RPMI8226 (cell line): Measurements from ENCODE around the gene TTLL11.

Experiments
- DNase-seq: peaks from one replicate; pipeline ENCODE4 v3.0.0-alpha.2; 2015

Gene TTLL11

GRCh38 chr9:121865884-121866283 is 227.2 kb downstream of the TTLL11 start:
- no peak for DNase-seq

- no peak for DNase-seq
These were observed 228.0 kb downstream of the TTLL11 start for GRCh38 chr9:121865060-121865459.

GRCh38 chr9:121863955-121864354 is 229.2 kb downstream of the TTLL11 start:
- no peak for DNase-seq

DNA sequence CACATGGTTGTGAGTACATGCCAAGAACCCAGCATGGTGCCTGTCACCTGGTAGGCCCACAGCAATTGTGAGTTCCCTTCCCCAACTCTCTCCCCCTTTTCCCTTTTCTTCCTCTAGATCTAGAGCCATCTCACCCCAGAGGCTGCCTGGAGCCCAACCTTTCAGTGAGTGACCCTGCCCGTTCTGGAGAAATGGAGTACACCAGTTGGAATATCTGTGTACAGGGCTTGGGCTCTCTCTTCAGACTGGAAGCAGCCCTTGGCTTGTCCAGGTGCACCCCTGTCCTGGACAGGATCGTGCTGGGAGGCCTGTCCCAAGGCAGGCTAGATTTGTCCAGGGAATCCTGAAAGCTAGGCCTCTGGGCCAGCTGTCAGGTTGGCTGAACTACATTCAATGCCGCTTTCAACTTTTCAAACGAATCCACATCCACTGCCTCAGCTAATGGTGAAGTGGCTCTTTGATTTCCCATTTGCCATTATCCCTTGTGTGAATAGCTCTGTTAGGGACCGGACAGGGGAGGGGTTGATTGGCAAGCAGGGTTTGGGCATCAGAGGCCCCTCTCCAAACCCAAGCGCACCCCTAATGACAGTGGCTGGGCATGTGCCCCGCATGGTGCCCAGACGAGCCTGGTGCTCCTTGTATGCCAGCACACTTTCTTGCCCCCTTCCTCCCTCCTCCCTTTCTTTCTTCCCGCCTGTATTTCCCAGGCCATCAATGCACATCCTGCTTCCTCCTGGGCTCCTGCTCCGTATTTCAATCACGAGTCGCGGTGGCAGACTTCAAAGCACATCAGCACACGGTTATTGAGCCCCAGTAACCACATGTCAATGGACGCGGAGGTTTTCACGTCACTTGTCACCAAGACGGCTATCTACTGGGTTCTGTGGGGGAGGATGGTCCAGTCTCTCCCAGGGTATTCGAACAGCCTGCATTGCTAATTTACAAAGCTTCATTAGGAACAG is 230.5 kb downstream of the TTLL11 start:
- DNase-seq, result no peak

DNA sequence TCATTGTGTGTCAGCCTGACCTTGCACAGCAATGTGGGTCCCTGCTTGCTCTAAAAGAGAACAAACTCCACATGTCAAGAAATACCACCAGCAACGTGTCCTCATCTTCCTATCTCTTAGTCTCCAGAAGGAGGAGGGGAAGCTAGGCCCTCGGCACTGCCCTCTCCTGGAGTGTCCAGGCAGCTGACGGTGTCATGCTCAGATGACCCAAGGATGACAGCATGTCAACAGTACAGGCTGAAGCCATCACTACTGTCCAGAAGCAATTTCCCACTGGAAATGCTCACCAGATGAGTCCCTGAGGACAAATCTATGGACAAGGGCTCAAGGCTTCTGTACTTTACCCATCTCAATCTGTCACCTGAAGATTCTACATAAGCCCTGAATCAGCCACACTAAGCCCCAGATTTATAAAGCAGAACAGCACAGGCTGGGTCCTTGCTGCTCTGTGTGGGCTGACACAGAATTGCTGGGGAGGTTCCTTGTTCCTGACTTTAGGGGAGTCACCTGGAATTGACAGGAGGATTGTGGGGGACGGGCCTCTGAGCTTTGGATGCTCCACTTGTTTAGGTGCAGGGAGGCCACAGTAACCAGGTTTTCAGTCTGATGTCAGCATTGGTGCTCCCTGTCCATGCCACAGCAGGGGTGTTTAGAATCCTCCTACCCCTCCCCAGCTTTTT is 231.5 kb downstream of the TTLL11 start:
- peak; percentile 37 for DNase-seq

DNA sequence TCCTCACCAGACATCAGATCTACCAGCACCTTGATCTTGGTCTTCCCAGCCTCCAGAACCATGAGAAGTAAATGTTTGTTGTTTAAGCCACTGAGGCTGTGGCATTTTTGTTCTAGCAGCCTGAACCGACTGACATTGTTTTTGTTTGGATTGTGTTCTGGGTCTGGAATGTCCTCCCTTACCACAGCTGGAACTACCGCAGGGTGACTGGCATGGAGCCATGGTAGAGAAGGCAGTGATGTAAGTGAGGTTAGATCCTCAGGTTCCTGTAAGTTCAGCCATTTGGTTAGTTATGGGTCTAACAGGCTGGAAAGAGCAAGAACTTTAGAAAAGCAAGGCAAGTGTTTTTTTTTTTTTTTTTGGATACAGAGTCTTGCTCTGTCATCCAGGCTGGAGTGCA is 232.4 kb downstream of the TTLL11 start:
- no peak for DNase-seq

GRCh38 chr9:121860213-121860612 is 232.9 kb downstream of the TTLL11 start:
- no peak for DNase-seq

DNA sequence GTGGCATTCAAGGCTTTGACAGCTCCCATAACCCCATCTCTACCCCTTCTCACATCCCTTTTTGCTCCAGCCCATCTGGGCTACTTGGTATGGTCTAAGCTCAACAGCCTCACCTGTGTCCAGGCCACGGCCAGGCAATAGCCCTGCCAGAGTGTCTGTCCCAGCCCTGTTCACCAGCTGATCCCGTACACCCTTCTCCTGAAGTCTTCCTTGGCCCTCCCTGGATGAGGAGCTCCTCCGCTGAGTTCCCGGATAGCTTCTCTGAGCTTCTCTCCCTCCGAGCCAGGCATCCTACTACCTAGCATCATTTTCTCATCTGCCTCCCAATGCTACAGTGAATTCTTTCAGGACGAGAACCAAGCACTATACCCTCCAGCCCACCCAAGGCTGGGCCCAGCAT is 233.5 kb downstream of the TTLL11 start:
- DNase-seq, result no peak

DNA sequence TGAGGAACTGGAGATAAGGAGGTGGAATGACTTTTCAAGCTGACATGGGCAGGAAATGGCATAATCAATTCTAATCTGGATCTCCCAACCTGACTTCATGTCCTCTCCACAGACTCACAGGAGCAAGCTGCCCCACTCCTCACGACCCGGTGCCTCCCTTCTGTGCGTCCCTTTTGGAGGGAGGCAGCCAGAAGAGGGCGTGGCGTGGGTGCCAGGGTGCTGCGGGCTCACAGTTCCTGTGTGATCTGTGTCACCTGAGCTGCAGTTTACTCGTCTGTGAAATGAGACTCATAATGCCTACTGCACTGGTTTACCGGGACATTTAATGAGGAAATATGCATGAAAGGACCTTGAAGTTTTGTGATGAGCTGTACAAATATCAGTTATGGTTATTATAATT is 234.3 kb downstream of the TTLL11 start:
- DNase-seq, result no peak

DNA sequence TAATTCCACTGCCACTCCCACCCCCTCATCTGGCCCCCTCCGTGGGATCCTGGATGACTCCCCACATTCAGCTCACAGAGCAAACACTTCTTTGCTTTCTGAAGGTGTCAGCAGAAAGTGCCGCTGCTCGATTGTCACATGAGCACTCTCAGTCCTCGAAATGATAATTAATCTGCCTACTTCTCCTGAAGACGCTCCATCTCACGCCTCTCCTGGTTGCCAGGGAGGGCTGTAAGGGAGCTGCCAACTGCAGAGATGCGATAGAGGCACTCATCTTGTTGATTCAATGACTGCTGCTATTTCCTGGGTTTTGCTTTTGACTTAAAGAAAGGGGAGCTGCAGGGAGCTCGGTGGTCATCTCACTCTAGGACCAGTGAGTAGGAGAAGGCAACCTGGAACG is 235.2 kb downstream of the TTLL11 start:
- no peak for DNase-seq

DNA sequence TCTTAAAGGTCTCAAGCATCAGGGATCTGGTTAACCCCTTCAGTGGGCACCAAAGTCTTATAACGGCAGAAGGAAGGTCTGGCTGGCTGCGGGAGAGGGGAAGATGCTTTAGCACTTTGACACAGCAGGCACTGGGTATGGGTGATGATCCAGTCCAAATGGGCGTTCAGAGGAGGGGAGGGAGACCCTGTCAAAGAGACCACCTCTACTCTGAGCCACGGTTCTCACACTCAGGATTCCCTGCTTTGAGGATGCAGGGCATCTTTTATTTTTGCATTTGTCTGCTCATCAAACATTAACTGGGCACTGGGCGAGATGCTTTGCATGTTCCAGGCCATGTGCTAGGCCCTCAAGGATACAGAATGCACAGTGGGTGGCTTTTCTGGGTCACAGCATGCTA is 237.6 kb downstream of the TTLL11 start:
- DNase-seq, result no peak

DNA sequence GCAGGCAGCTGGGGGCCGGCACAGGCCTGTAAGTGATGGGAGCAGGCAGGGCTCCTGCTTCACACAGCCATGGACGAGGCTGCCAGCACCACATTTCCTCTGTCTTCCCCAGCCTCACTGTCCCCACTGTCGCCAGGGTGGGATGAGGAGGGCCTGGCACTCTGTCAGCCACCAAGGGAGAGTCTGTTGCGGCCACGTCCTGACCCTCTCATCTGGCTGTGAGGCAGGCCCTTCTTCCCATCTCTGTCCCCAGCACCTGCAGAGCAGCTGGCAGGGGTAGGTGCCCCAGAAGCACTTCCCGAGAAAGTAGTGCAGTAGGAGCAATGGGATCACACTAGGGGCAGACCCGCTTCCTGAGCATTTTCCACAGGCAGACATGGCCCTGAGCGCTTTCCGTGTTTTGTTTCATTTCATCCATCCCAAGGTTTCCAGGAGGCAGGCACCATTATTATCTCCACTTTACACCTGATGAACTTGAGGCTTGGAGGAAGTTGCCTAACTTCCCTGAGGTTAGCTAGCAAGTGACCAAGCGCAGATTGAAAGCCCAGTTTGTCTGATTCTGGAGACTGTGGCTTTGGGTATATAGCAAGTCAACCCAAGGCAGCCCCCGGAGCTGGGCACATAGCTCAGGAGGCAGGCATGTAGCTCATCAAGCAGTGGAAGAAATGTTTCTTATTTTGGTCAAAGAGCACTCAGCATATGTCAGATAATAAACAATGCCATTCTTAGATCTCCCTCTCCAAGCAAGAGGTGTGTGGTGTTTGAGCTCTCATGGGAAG is 239.3 kb downstream of the TTLL11 start:
- no peak for DNase-seq

GRCh38 chr9:121852651-121853616 is 240.2 kb downstream of the TTLL11 start:
- DNase-seq, result no peak

GRCh38 chr9:121852241-121852640 is 240.9 kb downstream of the TTLL11 start:
- DNase-seq, result no peak

DNA sequence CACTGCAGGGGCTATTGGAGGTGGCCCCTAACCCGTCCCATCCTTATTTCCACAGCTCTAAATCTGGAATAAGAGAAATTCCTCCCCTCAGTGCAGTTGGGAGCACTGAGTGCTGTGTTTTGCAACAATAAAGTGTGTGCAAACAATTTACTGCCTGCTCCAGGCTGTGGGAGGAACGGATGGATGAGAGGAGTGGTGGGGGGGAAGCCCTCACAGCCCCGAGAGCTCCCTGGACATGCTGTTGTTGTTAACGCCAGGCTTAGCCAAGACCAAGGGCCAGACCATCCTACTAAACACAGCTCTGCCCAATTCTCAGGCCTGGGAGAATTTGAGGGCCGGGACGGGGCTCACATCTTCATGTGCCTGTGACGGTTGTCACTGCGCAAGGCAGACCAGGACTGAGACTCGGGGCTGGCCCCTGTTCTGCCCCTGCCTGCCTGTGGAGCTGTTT is 241.4 kb downstream of the TTLL11 start:
- no peak for DNase-seq

DNA sequence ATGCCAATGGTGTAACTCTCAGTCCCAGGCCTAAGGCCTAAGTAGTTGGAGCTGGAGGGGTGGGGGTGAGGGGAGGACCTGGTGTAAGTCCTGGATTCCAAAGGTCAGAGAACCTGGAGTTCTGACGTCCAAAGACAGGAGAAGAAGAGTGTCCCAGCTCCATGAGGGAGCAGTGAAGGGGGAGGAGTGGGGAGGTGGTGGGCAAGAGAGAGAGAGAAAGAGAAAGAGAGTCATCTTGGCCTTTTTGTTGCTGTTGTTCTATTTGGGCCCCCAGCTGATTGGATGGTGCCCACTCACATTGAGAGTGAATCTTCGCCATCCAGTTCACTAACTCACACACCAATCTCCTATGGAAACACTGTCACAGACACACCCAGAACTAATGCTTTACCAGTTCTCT is 242.7 kb downstream of the TTLL11 start:
- DNase-seq, result no peak

GRCh38 chr9:121849554-121849953 is 243.6 kb downstream of the TTLL11 start:
- DNase-seq, result no peak

DNA sequence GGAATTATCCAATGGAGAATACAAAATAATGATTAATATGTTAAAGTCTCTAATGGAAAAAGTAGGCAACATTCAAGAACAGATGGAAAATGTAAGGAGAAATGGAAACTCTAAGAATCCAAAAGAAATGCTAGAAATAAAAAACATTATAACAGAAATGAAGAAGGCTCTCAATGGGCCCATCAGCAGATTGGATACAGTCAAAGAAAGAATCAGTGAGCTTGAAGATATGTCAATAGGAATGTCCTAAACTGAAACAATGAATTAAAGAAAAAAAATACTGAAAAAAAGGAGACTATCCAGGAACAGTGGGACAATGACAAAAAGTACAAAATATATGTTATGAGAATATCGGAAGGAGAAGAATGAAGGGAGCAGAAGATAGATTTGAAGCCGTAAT is 248.5 kb downstream of the TTLL11 start:
- DNase-seq, result no peak

DNA sequence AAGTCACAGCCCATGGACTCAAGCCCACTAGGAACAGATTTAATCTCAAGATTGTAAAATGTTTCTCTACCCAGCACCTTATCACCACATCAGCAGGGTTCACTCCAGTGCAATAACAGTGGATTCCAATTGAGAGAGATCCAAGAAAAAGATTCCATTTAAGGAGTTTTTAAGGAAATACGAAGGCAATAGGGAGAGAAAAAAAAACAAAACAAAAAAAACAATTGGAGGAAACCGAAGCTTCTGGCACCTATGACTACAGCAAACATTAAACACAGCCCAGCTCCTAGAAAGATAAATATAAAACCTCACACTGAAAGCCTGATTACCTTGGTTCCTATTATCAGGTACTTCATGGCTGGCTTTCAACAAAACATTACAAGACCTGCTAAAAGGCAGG is 249.0 kb downstream of the TTLL11 start:
- no peak for DNase-seq

DNA sequence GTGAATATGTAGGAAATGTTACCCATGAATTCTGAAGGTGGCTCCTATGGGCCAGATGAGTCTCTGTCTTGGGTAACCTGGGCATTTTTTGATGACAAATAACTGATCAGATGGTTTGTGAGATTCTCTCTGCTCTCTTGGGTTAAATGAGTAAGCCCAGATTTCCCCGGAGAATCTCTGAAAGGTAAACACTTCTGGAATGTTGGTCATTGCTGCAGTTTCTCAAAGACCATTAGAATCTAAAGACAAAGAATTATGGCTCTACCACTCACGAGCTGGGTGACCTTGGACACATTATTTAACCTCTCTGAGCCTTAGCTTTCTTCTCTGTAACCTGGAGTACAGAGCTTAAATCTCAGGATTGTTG is 250.5 kb downstream of the TTLL11 start:
- DNase-seq, result no peak

DNA sequence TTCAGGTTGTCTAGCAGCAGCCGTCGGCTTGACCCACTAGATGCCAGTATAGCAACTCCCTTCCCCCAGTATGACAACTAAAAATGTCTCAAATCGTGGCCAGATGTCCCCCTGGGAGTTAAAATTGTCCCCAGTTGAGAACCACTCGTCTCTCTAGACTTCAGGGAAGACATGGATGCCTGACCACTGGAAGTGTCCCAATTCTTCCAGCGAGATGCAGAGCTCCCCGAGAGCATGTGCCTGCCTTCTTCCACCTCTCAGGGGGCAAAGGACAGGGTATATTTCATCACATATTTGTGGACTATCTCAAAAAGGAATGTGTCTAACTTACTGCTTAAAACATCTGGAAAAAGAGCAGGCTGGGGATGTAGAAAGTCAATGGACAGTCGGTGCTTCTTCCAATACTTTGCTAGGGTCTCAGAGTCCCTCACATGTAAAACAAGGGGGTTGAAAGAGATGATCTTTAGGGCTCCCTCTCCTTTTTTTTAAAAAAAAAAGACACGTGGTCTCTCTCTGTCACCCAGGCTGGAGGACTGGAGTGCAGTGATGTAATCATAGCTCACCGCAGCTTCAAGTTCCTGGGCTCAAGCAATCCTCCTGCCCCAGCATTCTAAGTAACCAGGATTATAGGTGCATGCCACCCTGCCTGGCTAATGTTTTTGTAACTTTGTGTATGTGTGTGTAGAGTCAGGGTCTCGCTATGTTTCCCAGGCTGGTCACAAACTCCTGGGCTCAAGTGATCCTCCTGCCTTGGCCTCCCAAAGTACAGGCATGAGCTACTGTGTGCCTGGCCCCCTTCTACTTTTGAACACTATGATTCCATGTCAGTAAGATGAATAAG is 251.1 kb downstream of the TTLL11 start:
- no peak for DNase-seq
